ENCODE data around the gene SBF1.
A peak's percentile ranks its signal among the peaks of the same experiment; 100 is the strongest.

The SBF1 gene

GRCh38 chr22:50461536-50461935, 13.3 kb downstream of the SBF1 start:
- H3K36me3 ChIP-seq (ENCODE audit: insufficient read depth, low read length), result peaks cover 97% of the 10 kb centered on the region; the same call in 1 of the 2 replicates

GRCh38 chr22:50460938-50461337, 13.9 kb downstream of the SBF1 start:
- Histone ChIP-seq H4K20me1 (ENCODE audit: insufficient read depth, low read length, poor library complexity, severe bottlenecking) (peaks cover 13% of the 10 kb centered on the region), H3K9me3 (ENCODE audit: insufficient read depth, low read depth, low read length) (no peaks in the 10 kb centered on the region), H3K36me3 (ENCODE audit: insufficient read depth, low read length) (peaks cover 95% of the 10 kb centered on the region; the same call in 1 of the 2 replicates)

More at GRCh38 chr22:50461536-50461935, 13.3 kb downstream of the SBF1 start:
- no peaks in the 10 kb centered on the region for H3K9me3 ChIP-seq (ENCODE audit: insufficient read depth, low read depth, low read length)
- no peak overlapping the region for H3K4me2 ChIP-seq (ENCODE audit: low read depth, low read length, poor library complexity, severe bottlenecking)
- no peak overlapping the region for H3K9ac ChIP-seq (ENCODE audit: low read depth, low read length, poor library complexity, severe bottlenecking)
- H3K79me2 ChIP-seq (ENCODE audit: insufficient read depth, low read length), result peaks cover 23% of the 10 kb centered on the region; the same call in 1 of the 2 replicates
- TF ChIP-seq EZH2phosphoT487 (IDR thresholded peaks at IDR 0.05; ENCODE audit: borderline replicate concordance) (no peak), CTCF (conservative IDR thresholded peaks at IDR 0.05; ENCODE audit: low read length) (no peak)
- H2AFZ ChIP-seq (ENCODE audit: low read length), result no peak overlapping the region
- no peaks in the 10 kb centered on the region for H3F3A ChIP-seq (ENCODE audit: low read depth)
- H3K9me2 ChIP-seq (replicated peaks; ENCODE audit: low read depth, low read length), result no peaks in the 10 kb centered on the region
- no peak overlapping the region for H3K4me3 ChIP-seq (ENCODE audit: low read length, poor library complexity, severe bottlenecking)
- peaks cover 12% of the 10 kb centered on the region for H4K20me1 ChIP-seq (ENCODE audit: insufficient read depth, low read length, poor library complexity, severe bottlenecking)
- H3K4me1 ChIP-seq (ENCODE audit: insufficient read depth, low read length, poor library complexity, severe bottlenecking), result no peaks in the 10 kb centered on the region
- H3K27me3 ChIP-seq (ENCODE audit: insufficient read depth, low read length, poor library complexity, severe bottlenecking), result no peaks in the 10 kb centered on the region

GRCh38 chr22:50459496-50460140, 15.2 kb downstream of the SBF1 start:
- Histone ChIP-seq H3K27me3 (ENCODE audit: insufficient read depth, low read length, poor library complexity, severe bottlenecking) (no peaks in the 10 kb centered on the region), H3K36me3 (ENCODE audit: insufficient read depth, low read length) (peaks cover 94% of the 10 kb centered on the region; the same call in 1 of the 2 replicates), H3K4me2 (ENCODE audit: low read depth, low read length, poor library complexity, severe bottlenecking) (no peak overlapping the region), H3K79me2 (ENCODE audit: insufficient read depth, low read length) (peaks cover 8% of the 10 kb centered on the region; the same call in 1 of the 2 replicates), H3K4me3 (ENCODE audit: low read length, poor library complexity, severe bottlenecking) (no peak overlapping the region), H3K9me2 (replicated peaks; ENCODE audit: low read depth, low read length) (no peaks in the 10 kb centered on the region), H3K9me3 (ENCODE audit: insufficient read depth, low read depth, low read length) (no peaks in the 10 kb centered on the region), H3K4me1 (ENCODE audit: insufficient read depth, low read length, poor library complexity, severe bottlenecking) (no peaks in the 10 kb centered on the region), H4K20me1 (ENCODE audit: insufficient read depth, low read length, poor library complexity, severe bottlenecking) (peaks cover 9% of the 10 kb centered on the region), H3F3A (ENCODE audit: low read depth) (no peaks in the 10 kb centered on the region), H2AFZ (ENCODE audit: low read length) (no peak overlapping the region), H3K9ac (ENCODE audit: low read depth, low read length, poor library complexity, severe bottlenecking) (no peak overlapping the region)
- no peak for TF ChIP-seq EZH2phosphoT487 (IDR thresholded peaks at IDR 0.05; ENCODE audit: borderline replicate concordance)
- TF ChIP-seq CTCF (conservative IDR thresholded peaks at IDR 0.05; ENCODE audit: low read length), result 0 out of 2 replicates have a peak, but pooled peaks have one; percentile 9

More at GRCh38 chr22:50460938-50461337, 13.9 kb downstream of the SBF1 start:
- TF ChIP-seq CTCF (conservative IDR thresholded peaks at IDR 0.05; ENCODE audit: low read length), result no peak
- no peak for TF ChIP-seq EZH2phosphoT487 (IDR thresholded peaks at IDR 0.05; ENCODE audit: borderline replicate concordance)
- Histone ChIP-seq H3K79me2 (ENCODE audit: insufficient read depth, low read length) (peaks cover 17% of the 10 kb centered on the region; the same call in 1 of the 2 replicates), H3K27me3 (ENCODE audit: insufficient read depth, low read length, poor library complexity, severe bottlenecking) (no peaks in the 10 kb centered on the region), H3F3A (ENCODE audit: low read depth) (no peaks in the 10 kb centered on the region), H2AFZ (ENCODE audit: low read length) (no peak overlapping the region), H3K4me3 (ENCODE audit: low read length, poor library complexity, severe bottlenecking) (no peak overlapping the region), H3K9ac (ENCODE audit: low read depth, low read length, poor library complexity, severe bottlenecking) (no peak overlapping the region), H3K4me1 (ENCODE audit: insufficient read depth, low read length, poor library complexity, severe bottlenecking) (no peaks in the 10 kb centered on the region), H3K9me2 (replicated peaks; ENCODE audit: low read depth, low read length) (no peaks in the 10 kb centered on the region), H3K4me2 (ENCODE audit: low read depth, low read length, poor library complexity, severe bottlenecking) (no peak overlapping the region)

All from Loucy (cell line).